Activated CD4-positive, alpha-beta T cell treated with anti-CD3 and anti-CD28 coated beads, Interleukin-2, amount 50 U/mL, for 4 hours (primary cell): ENCODE results near the gene C5orf52.
A peak's percentile ranks its signal among the peaks of the same experiment; 100 is the strongest.
"Not testable (repeated sequence)": the region's sequence is repeated elsewhere in the genome, so short reads cannot be mapped to it uniquely, and the experiment has no call there.

ENCODE experiments used
- DNase-seq, 2 experiments: peaks; one replicate each; pipeline ENCODE4 v3.0.0-alpha.2; 2020

Gene C5orf52

DNA sequence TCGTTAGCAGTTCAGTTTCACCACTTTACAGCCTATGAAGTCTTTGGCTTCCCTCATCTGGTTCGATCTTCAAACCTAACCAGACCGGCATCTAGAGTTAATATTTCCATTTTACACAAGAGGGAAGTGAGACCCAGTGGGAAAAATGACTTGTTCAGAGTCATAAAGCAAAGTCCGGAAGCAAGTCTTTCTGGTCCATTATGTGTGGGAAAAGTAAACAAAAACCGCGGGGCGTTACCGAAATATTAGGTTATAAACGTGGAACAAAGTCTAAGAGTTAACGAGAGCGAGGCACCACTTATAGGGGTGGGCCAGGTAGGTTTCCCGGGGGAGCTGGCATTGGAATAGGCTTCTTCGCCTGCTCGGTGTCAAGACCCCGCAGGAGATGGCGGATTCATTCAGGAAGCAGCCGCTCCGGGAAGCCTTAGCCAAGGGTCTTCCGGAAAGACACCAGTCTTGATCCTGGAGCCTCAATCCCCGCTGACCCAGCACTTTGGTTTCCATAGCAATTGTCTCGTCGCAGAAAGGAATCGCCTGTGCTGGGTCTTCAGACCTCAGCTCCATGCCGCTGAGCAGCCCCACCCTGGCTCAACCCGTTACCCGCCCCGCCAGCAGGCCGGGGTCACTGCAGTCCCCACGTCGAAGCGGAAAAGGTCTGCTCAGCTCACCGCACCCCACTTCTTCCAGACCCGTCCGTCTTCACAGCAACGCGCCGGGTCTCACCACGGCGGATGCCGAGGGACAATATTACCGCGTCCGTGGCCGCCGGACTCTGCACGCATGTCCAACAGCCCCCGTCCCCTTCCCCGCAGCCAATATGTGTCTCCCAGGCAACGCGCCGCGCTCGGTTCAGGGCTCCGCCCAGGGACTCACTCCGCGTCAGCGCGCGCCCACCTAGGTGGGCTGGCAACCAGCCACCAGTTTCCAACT is at the start of gene C5orf52:
Gene C5orf52, plus strand, starts transcription at position 872 of the 930 bp plus-strand sequence. CDS start 82 bp downstream, outside the sequence.
- DNase-seq = peak; percentile 16 to 31

DNA sequence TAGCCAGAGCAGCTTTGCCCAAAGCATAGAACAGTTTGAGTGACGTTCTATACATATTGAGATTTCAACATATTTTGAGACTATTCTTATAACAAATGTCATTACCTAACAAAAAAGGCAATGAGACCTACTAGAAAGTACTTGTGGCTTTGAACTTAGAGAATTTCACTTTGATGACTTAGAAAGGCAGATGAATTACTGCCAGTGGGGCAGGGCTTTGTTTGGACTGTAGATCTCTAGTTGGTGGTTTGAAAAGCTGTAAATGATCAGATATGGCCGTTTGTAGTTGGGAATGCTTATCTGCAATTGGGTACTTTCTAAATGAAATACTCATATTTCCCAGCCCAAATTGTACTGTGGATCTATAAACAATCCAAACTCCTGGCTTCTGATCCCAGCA is 47.2 kb upstream of the C5orf52 start:
- no peak for DNase-seq

DNA sequence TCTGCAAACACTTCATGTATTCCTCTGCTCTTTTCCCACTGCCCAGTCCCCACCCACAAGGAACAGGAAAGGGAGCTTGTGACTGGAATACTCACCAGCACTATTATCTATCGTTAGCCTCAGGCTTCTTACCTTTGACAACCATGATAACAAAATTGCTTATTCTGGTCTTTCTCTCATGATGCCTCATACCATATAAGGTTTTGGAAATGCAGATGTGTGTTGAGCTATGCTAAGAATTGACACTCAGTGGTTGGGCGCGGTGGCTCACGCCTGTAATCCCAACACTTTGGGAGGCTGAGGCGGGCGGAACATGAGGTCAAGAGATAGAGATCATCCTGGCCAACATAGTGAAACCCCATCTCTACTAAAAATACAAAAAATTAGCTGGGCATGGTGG is 44.5 kb upstream of the C5orf52 start:
- DNase-seq = no peak

DNA sequence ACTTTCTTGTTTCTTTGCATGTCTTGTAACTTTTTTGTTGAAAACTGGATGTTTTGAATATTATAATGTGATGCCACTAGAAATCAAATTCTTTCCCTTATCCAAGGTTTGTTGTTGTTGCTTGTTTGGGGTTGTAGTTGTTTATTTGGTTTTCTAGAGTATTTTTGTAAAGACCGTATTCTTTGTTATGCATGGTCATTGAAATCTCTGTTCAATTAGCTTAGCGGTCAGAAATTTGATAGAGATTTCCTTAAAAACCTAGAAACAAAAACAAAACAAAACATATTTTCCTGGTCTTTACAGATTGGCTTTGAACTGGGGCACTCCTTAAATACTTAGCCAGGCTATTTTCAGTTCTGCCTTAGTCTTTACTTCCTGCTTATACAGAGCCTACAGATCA is 41.0 kb upstream of the C5orf52 start:
- DNase-seq = no peak

DNA sequence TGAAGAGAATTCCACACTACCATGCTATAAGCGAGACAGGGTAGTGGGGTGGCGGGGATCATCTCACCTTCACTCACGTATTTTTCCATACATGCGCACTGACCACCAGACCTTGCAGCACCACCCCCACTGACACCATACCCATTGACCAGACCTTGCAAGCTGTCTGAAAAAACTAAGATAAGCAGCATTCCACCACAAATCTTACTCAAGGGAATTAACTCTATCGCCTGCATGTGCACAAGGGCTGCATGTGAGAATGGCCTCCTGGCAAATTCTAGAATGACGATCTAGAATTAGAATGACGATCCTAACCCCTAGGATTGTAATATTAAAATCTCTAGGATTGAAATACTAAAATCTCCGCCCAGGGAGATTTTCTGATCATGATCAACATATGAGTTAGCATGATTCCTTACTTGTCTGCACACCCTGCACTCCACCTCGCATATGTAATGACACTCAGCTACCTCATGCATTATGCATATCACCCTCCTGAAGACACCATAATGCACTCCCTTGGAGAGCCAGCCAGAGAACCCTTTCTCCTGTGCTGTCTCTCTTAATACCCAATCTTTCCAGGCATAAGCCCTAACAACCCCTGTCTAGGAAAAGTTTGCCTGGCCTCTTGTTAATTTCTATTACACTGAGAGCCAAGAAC is 30.8 kb upstream of the C5orf52 start:
- no peak for DNase-seq

DNA sequence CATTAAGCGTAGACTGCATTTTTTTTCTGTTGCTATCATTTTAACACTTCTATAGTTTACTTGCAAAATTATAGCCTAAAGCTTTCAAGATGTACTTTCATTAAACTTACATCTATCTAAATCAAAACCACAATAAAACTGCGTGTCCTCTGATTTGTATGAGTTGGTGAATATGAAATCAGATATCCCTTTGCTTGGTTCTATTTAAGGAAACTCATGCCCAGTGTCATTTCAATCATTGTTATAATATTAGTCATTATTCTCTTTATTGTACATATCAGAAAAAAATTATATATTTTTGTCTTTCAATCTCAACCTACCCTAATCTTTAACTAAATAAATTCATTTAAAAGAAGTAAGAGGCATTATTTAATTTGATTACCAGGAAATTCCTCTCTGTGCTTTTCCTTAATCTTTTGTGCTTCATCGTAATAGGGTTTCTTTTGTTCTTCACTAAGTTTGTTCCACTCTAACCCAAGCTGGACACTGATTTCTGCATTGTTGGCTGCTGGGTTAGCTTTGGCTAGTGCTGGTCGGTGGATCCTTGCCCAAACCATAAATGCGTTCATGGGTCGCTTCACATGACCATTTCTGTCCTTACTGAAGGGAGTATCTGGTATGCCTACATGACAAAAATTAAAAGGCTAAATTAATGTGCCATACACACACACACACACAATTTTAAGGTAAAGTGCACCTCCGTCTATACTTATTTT is 22.9 kb upstream of the C5orf52 start:
- no peak for DNase-seq

DNA sequence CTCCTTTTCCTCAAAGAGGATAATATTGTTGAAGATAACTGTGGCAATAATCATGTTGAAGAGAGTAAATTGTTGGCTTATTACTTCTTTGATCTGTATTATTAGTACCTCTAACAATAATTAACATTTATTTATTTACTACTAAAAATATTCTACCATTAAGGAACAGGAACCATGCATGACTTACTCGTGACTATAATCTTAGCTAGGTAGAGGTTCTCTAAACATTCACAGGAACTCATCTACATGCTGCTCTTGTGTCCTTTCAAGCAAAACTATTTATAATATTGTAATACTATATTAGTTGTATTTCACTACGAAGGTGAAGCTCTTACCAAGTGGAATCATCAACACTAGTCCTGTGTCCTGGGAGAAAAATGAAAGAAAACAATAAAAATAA is 22.2 kb upstream of the C5orf52 start:
- no peak for DNase-seq

DNA sequence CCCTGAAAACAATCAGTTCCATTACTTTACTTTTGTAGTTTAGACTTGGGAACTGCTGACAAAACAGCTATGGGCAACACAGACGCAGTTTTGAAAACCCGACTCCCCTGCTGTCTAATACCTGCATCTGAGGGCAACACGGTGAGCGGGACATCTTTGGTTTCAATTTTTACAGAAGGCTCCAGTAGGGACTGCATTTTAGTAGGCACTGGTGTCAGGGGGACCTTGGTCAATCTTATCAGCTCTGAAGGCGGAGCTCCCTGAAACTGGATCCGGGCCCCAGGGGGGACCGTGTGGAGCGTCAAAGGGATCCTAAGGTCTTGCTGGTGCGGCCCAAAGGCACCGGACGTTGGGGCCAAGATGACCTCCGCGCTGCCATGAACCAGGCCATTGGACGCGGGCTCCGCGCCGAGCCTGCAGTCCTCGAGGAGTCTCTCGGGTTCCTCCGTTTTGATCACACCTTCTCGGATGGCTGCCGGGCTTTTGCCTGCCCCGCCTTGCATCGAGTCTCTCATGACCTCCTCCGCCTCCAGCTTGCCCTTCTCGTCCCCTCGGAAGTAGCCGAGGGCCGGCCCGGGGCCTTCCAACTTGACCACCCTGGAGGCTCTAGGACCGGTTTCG is 20.2 kb upstream of the C5orf52 start:
- DNase-seq = no peak

DNA sequence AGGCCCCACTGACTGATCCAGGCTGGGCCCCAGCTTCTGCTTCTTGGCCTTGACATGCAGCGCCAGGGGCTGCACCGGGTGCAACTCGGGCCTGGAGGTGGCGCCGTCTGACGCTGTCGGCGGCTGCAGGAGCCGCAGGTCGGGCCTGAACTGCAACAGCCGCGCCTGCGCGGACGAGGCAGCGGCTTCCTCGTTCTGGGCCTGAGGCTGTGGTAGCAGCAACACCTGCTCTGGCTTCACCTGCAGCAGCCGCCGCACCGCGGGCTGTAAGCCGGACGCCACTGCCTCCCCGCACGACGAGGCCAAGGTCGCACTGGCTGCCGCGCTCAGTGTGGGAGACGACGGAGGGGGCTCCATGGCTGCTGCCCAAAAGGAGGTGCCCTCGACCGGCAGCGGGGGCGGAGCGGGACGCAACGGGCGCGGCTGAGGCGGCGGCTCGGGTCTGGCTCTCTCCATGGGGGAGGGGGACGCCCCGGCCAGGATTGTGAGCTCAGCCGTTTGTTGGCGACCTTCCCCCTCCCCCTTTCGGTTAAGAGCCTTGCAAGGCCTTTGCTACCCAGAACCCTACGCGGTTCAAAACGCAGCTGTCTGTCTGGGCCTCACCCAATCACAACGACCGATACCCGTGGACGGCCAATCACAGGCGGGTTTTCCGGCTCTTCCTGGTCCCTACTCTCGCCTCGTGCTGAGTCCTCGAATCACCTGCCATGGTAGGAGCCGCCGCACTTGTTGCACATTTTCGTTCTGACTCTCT is 19.5 kb upstream of the C5orf52 start:
- peak; percentile 77 to 82 for DNase-seq

DNA sequence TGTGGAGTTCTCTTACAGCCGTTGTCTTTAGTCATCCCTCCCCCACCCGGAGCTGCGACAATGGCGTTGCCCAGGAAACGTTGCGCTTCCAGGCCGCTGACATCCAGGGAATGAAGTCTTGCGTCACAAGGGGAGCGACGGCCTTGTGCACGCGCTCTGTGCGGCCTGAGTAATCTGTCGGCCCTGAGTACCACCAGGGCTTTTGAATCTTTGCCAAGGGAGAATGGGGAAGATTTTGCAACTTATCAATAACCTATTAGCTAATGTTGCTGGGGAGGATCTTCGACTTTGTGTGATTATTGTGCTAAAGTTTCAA is 19.0 kb upstream of the C5orf52 start, which contains the start of gene SOX30:
Gene SOX30, minus strand, starts transcription at position 62 of the 316 bp plus-strand sequence. CDS start 360 bp downstream, outside the sequence.
- DNase-seq = no peak

DNA sequence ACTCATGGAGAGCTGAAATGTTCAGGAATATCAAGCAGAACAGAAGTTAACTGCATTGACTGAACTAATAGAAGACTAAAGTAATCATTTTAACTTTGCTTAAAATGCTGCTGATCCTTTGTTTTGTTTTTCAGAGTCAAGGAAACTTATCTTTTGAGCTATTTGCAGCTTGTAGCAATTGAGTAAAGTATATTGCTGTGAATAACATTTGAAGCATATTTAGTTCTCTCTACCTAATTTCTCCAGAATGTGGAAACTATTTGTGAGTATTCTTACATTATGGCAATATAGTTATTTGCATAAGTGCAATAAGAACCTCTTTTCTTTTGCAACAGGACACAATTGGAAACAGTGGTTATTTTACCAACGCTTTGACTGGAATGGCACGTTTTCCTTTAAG is 13.8 kb upstream of the C5orf52 start:
- no peak for DNase-seq

DNA sequence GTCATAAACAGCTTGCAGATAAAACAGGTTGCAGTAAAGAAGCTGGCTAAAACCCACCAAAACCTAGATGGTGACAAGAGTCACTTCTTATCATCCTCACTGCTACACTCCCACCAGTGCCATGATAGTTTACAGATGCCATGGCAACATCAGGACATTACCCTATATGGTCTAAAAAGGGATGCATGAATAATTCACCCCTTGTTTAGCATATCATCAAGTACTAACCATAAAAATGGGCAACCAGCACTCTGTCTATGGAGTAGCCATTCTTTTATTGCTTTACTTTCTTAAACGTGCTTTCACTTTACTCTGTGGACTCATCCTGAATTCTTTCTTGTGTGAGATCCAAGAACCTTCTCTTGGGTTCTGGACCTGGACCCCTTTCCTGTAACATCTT is 12.4 kb upstream of the C5orf52 start:
- DNase-seq = no peak

DNA sequence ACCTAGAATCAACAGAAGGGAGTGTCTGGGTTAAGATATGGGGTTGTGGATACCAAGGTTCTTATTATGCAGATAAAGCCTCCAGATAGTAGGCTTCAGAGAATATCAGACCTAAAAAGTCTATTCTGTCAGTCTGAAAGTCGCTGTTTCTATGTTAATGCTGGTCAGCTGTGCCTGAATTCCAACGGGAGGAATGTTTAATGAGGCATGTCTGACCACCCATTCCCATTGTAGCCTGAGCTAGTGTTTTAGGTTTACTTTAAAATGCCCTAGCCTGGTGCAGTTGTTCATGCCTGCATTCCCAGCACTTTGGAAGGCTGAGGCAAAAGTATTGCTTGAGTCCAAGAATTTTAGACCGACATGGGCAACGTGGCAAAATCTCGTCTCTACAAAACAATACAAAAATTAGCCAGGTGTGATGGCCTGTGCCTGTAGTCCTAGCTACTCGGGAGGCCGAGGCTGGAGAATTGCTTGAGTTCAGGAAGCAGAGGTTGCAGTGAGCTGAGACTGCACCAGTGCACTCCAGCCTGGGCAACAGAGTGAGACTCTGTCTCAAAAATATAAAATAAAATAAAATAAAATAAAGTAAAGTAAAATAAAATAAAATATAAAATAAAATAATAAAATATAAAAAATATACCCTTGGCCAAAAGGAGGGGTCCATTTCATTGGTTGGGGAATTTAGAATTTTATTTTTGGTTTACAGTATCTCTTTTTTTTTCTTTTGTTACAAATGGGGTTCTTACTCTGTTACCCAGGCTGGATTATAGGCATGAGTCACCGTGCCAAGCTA is 11.3 kb upstream of the C5orf52 start:
- no peak for DNase-seq

DNA sequence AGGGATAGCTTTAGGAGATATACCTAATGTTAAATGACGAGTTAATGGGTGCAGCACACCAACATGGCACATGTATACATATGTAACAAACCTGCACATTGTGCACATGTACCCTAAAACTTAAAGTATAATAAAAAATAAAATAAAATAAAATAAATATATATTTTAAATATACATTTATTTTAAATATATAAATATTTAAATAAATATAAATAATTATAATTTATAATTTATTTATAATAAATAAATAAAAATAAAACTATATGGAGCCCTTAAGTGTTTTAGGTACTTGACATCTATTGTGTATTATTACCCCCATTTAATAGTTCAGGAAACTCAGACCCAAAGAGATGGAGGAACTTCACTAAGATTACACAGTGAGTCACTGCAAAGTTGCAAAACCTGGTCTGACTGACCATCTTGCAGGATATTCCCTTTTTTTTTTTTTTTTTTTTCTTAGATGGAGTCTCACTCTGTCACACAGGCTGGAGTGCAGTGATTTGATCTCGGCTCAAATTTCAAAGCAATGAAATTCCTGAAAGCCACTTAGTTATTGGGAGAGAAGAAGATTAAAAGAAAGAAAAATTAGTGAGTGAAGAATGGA is 5.8 kb upstream of the C5orf52 start:
- DNase-seq = no peak

DNA sequence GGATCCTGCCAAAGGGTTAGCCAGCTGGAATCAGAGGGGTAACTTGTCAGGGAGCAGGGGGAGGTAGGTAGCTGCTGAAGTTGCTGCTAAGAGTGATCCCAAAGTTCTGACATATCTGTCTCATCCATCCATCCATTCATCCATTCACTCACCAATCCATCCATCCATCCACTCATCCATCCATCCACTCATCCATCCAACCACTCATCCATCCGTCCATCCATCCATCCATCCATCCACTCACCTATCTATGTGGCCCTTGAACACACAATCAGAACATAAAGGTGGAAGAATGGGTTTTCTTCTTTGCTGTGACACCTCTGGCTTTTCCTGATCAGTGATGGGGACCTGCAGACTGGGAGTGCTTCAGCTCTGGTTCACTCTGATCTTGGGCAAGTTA is 3.0 kb upstream of the C5orf52 start:
- no peak for DNase-seq

DNA sequence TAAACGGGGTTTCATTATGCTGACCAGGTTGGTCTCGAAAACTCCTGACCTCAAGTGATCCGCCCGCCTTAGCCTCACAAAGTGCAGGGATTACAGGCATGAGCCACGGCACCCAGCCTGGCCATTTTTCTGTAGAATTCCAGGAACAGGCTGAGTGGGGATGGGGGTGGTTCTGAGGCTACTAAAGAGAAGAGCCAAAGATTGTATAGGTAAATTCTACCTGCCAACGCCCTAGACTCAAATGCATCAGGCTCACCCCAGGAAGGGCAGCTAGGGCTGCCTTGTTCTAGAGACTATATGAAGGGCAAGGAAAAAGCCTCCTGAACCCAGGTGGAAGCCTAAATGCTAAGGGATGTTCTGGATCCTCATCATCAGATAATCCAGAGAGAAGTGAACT is 1.6 kb upstream of the C5orf52 start:
- DNase-seq = no peak

DNA sequence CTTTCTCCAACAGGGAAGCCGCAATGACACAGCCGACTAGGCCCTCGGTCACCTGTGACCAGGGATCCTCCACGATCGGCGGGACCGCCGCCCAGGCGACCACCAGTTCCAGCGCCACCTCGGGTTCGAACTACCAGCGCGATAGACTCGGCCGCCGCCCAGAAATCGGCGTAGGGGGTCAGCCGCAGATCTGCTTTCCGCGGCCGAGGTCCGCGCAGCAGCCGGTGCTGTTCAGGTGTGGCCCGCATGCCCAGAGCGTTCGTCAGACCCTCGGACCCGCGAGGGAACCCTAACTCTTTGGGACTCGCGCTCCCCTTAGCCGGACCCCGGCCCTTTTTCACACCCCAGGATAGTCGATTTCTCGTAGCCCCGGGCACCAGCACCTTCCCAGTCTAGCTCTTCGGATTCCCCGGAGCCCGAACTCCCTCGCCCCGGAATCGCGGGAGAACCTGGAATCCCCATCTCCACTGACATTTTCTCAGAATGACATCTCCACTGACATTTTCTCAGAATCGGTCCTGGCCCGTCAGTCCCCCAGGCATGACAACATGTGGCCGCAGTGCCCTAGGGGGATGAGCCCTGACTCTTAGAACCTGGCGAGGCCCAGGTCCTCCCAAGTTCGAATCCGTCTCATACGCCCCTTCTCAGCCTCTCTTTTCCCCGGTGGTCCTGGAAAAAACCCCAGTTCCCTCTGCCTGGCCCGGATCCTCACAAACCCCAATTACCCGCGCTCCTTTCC is 428 bp downstream of the C5orf52 start:
- DNase-seq = no peak

DNA sequence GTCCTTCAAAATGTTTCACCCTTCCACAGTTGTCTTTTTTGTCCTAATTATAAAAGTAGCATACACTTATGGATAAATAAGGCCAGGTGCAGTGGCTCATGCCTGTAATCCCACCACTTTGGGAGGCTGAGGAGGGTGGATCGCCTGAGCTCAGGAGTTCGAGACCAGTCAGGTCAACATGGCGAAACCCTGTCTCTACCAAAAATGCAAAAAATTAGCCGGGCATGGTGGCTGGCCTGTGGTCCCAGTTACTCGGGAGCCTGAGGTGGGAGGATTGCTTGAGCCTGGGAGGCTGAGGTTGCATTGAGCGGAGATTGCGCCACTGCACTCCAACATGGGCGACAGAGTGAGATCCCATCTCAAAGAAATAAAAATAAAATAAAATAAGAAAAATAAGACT is 1.6 kb downstream of the C5orf52 start:
- no peak for DNase-seq

DNA sequence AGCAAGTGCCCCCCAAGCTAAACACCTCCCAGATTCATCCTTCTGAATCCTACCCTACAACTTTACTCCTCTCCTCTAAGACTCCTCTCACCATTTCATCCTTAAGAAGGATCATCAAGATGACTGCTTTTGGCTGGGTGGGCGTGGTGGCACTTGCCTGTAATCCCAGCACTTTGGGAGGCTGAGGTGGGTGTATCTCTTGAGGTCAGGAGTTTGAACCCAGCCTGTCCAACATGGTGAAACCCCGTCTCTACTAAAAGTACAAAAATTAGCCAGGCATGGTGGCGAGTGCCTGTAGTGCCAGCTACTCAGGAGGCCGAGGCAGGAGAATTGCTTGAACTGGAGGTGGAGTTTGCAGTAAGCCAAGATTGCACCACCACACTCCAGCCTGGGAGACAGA is 3.0 kb downstream of the C5orf52 start:
- DNase-seq = not testable (repeated sequence)

DNA sequence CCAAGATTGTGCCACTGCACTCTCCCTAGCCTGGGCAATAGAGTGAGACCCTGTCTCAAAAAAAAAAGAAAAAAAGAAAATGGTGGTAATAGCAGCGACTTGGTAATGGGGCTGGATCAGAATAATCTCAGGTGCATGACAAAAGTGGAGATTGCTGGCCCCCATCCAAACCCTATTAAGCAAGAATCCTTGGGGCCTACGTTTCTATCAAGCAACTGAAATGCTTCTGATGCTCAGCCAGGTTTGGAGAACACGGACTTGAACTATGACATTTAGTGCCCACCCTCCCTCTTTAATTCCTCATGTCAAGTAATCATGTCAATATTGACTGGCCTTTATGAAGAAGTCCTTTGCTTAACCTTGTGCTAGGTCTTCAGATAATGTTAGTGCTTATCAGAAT is 6.6 kb downstream of the C5orf52 start:
- no peak for DNase-seq
